Psoas muscle (tissue), 8 donors: ENCODE data around the gene CENPE. TPM values are rescaled to one million over a fixed set of nuclear protein-coding genes. Genes with fewer than 3 reads are reported as not detected.

Source experiments
- ATAC-seq, 4 donors: fragments of 200-7000 bp; cut with Tn5 transposase; one replicate each; pipeline ENCODE4 v1.9.1; 2020; ENCODE audit warnings: moderate library complexity in 3 of 4, mild to moderate bottlenecking in 2 of 4
- DNase-seq, 2 donors: peaks; one replicate each; pipeline ENCODE4 v3.0.0-alpha.2; 2020
- H3K27ac ChIP-seq: fragments of 200-600 bp; one replicate; pipeline ENCODE4 v1.8.0; 2022
- H3K27me3 ChIP-seq, 3 donors: fragments of 200-600 bp in 1 of 3; one replicate each; pipeline versions ENCODE4 v1.6.1 to v1.8.0; 2013 to 2022; ENCODE audit warnings: low read length in 2 of 3, mild to moderate bottlenecking in 2 of 3, moderate library complexity in 1 of 3; ENCODE audit not compliant: insufficient read depth in 3 of 3
- H3K36me3 ChIP-seq, 2 donors: fragments of 200-600 bp in 1 of 2; one replicate each; pipeline versions ENCODE4 v1.6.1 to v1.8.0; 2013 to 2022; ENCODE audit warnings: low read depth in 1 of 2, mild to moderate bottlenecking in 1 of 2, moderate library complexity in 1 of 2; ENCODE audit not compliant: insufficient read depth in 1 of 2
- H3K4me1 ChIP-seq: fragments of 200-600 bp; one replicate; pipeline ENCODE4 v1.8.0; 2022
- H3K4me3 ChIP-seq: fragments of 200-600 bp; one replicate; pipeline ENCODE4 v1.8.0; 2022; ENCODE audit warnings: mild to moderate bottlenecking
- H3K9me3 ChIP-seq: fragments of 200-600 bp; one replicate; pipeline ENCODE4 v1.8.0; 2022
- CTCF ChIP-seq: fragments of 200-600 bp; IDR thresholded peaks from one replicate; pipeline ENCODE4 v1.8.0; 2022; ENCODE audit warnings: antibody characterized with exemption
- WGBS, 3 donors: extraction: QIAGEN DNeasy Blood & Tissue Kit; methylation state at CpG; one replicate each; pipeline versions ENCODE4 v1.1.6 to v1.1.7; 2013; 5-methylcytosine and 5-hydroxymethylcytosine counted together
- intact Hi-C, 2 donors: fragments of 100-400 bp; cut with DNase I; formaldehyde crosslinking; loops; one replicate each; pipeline versions ENCODE4 v1.11.0 to v1.14.2; 2022
- polyA plus RNA-seq, 3 donors: library from polyadenylated mRNA; stranded (reverse); fragments of 200-250 nt; gene quantifications; one replicate each; pipeline ENCODE4 v1.2.3, GENCODE V29; 2013
- total RNA-seq, 4 donors: library from RNA; stranded (reverse); fragmentation: NEBNext Ultra II Directional in 2 of 4; extraction: Animal tissue kit (Norgen Biotek cat#: 25700) in 2 of 4; gene quantifications; one replicate each; pipeline versions ENCODE4 v1.2.1 to v1.2.4, GENCODE V29; 2021 to 2023
- donor health status: healthy with polysubstance abuse.
- donor health status: DM: no; HTN: no; CAD: no; lungs with moderate emphysema.
- donor health status: Bipolar disorder and iron deficiency.
- donor health status: healthy.
- donor health status: DM: yes; HTN: yes; CAD: no.
- donor health status: DM: no; HTN: no; CAD: no.
- donor health status: DM: no; HTN: no; CAD: no.
- donor health status: DM: yes; HTN: yes; CAD: no.

The CENPE gene
- total and polyA plus RNA-seq, 7 donors: 0.07 to 0.60 (median 0.25) TPM

GRCh38 chr4:103118166-103118565, 80.0 kb downstream of the CENPE start:
- H3K27ac ChIP-seq: no peak overlapping the region
- no peak for TF ChIP-seq CTCF
- no peak overlapping the region for H3K4me3 ChIP-seq
- H3K36me3 ChIP-seq: no peaks in the 10 kb centered on the region
- ATAC-seq: no peak
- H3K9me3 ChIP-seq: no peaks in the 10 kb centered on the region
- intact Hi-C loops: no loop called here
- H3K27me3 ChIP-seq: no peaks in the 10 kb centered on the region
- WGBS, 3 donors: 39 to 48% (median 40%) methylated on average over 1 of the region's 1 CpG
- no peak for DNase-seq
- H3K4me1 ChIP-seq: no peaks in the 10 kb centered on the region

- Histone ChIP-seq H3K27me3 (no peaks in the 10 kb centered on the region), H3K36me3 (no peaks in the 10 kb centered on the region), H3K4me3 (no peak overlapping the region), H3K4me1 (no peaks in the 10 kb centered on the region), H3K27ac (no peak overlapping the region), H3K9me3 (no peaks in the 10 kb centered on the region)
- TF ChIP-seq CTCF: no peak
- ATAC-seq (no peak), DNase-seq (no peak)
- 75 to 97% (median 81%) methylated on average over 4 of the region's 4 CpGs for WGBS, 3 donors
- intact Hi-C loops: no loop called here
Measured at GRCh38 chr4:103111598-103111997, 86.5 kb downstream of the CENPE start.

GRCh38 chr4:103108542-103108941, 89.6 kb downstream of the CENPE start:
- intact Hi-C loops: no loop called here
- no peaks in the 10 kb centered on the region for H3K27me3 ChIP-seq
- WGBS, 3 donors: 95 to 96% (median 95%) methylated on average over 4 of the region's 4 CpGs
- no peak for TF ChIP-seq CTCF
- DNase-seq (no peak), ATAC-seq (no peak)
- no peak overlapping the region for H3K27ac ChIP-seq
- H3K4me1 ChIP-seq: no peaks in the 10 kb centered on the region
- no peak overlapping the region for H3K4me3 ChIP-seq
- H3K9me3 ChIP-seq: no peaks in the 10 kb centered on the region
- H3K36me3 ChIP-seq: no peaks in the 10 kb centered on the region

- H3K9me3 ChIP-seq: no peaks in the 10 kb centered on the region
- H3K27me3 ChIP-seq: no peaks in the 10 kb centered on the region
- H3K27ac ChIP-seq: no peak overlapping the region
- intact Hi-C loops: no loop called here
- no peak overlapping the region for H3K4me3 ChIP-seq
- DNase-seq: no peak
- H3K36me3 ChIP-seq: no peaks in the 10 kb centered on the region
- TF ChIP-seq CTCF: no peak
- WGBS, 3 donors: 96 to 98% (median 97%) methylated on average over 2 of the region's 2 CpGs
- ATAC-seq: no peak
- H3K4me1 ChIP-seq: no peaks in the 10 kb centered on the region
Measured at GRCh38 chr4:103105558-103106356, 92.4 kb downstream of the CENPE start.

GRCh38 chr4:103104886-103105285, 93.3 kb downstream of the CENPE start:
- H3K4me3 ChIP-seq: no peak overlapping the region
- no peaks in the 10 kb centered on the region for H3K27me3 ChIP-seq
- no peaks in the 10 kb centered on the region for H3K4me1 ChIP-seq
- no peak for ATAC-seq
- no peak overlapping the region for H3K27ac ChIP-seq
- intact Hi-C loops: loop anchor here (5.0 kb wide), 2 partner anchors 483 to 658 kb away; no protein-coding TSS in a partner anchor
- WGBS, 3 donors: 94% methylated on average over 3 of the region's 3 CpGs
- TF ChIP-seq CTCF: no peak
- no peaks in the 10 kb centered on the region for H3K9me3 ChIP-seq
- no peaks in the 10 kb centered on the region for H3K36me3 ChIP-seq
- no peak for DNase-seq
